Keratinocyte (primary cell): ENCODE measurements around the gene LIG1. TPM values are rescaled to one million over a fixed set of nuclear protein-coding genes. Genes with fewer than 3 reads are reported as not detected.

Experiments used
- DNase-seq: peaks from one replicate; pipeline ENCODE4 v3.0.0-alpha.2; 2011; ENCODE audit warnings: low read depth, missing footprints, low spot score
- FAIRE-seq: peaks from 2 replicates; lab custom pipeline; 2011; peaks lifted over from hg19 to GRCh38; lab: Jason Lieb, UNC
- H2AFZ ChIP-seq: 2 replicates; pipeline ENCODE4 v1.6.0; 2012; ENCODE audit warnings: low read length, control low read depth, inconsistent platforms; ENCODE audit not compliant: control insufficient read depth
- H3K27ac ChIP-seq: 2 replicates; pipeline ENCODE4 v1.5.1; 2011; ENCODE audit warnings: low read length; ENCODE audit not compliant: control insufficient read depth, insufficient read depth
- H3K27me3 ChIP-seq: 3 replicates; pipeline ENCODE4 v1.6.0; 2011; ENCODE audit warnings: low read length; ENCODE audit not compliant: control insufficient read depth, insufficient read depth; ENCODE audit errors: extremely low read depth
- H3K36me3 ChIP-seq, 2 experiments: 2 replicates in 1 of 2; 3 replicates in 1 of 2; pipeline ENCODE4 v1.5.1; 2011; ENCODE audit warnings: low read length in 2 of 2, mild to moderate bottlenecking in 1 of 2; ENCODE audit not compliant: control insufficient read depth in 2 of 2, insufficient read depth in 2 of 2; ENCODE audit errors: extremely low read depth in 1 of 2
- H3K4me1 ChIP-seq: 3 replicates; pipeline ENCODE4 v1.5.1; 2011; ENCODE audit warnings: low read length; ENCODE audit not compliant: control insufficient read depth, insufficient read depth; ENCODE audit errors: extremely low read depth
- H3K4me2 ChIP-seq: 3 replicates; pipeline ENCODE4 v1.6.0; 2011; ENCODE audit warnings: low read depth, low read length; ENCODE audit not compliant: control insufficient read depth, insufficient read depth; ENCODE audit errors: extremely low read depth
- H3K4me3 ChIP-seq, 3 experiments: fragments of 200-600 bp in 1 of 3; sonication (generic) in 1 of 3; 2 replicates in 2 of 3; 3 replicates in 1 of 3; pipeline ENCODE4 v1.5.1; 2011 to 2016; ENCODE audit warnings: low read length in 3 of 3, mild to moderate bottlenecking in 3 of 3, control low read depth in 2 of 3, inconsistent platforms in 1 of 3, low read depth in 1 of 3, mixed read lengths in 1 of 3, mixed run types in 1 of 3, moderate library complexity in 1 of 3; ENCODE audit not compliant: control insufficient read depth in 2 of 3, insufficient read depth in 2 of 3; ENCODE audit errors: extremely low read depth in 1 of 3
- H3K79me2 ChIP-seq: 2 replicates; pipeline ENCODE4 v1.6.0; 2012; ENCODE audit warnings: low read length; ENCODE audit not compliant: control insufficient read depth, insufficient read depth
- H3K9ac ChIP-seq: 3 replicates; pipeline ENCODE4 v1.6.0; 2011; ENCODE audit warnings: low read length; ENCODE audit not compliant: control insufficient read depth, insufficient read depth; ENCODE audit errors: extremely low read depth
- H3K9me1 ChIP-seq: 3 replicates; pipeline ENCODE4 v1.6.0; 2011; ENCODE audit warnings: low read length; ENCODE audit not compliant: control insufficient read depth, insufficient read depth; ENCODE audit errors: extremely low read depth
- H3K9me3 ChIP-seq: 2 replicates; pipeline ENCODE4 v1.5.1; 2012; ENCODE audit warnings: low read depth, low read length; ENCODE audit not compliant: control insufficient read depth
- H4K20me1 ChIP-seq: 3 replicates; pipeline ENCODE4 v1.6.0; 2011; ENCODE audit warnings: low read length; ENCODE audit not compliant: control insufficient read depth, insufficient read depth; ENCODE audit errors: extremely low read depth
- EZH2 ChIP-seq: IDR thresholded peaks from one replicate; pipeline ENCODE4 v1.6.1; 2012; ENCODE audit warnings: inconsistent platforms, mild to moderate bottlenecking, low read length, moderate library complexity
- dilution Hi-C: fragments of 300-500 bp; cut with MboI; formaldehyde crosslinking; loops from one replicate; pipeline ENCODE4 v1.7.0; 2020; ENCODE audit warnings: low sequenced_read_pairs; ENCODE audit not compliant: extremely low pct_ligation_motif_present
- polyA plus RNA-seq, 5 experiments: library from polyadenylated mRNA; depleted of rRNA in 3 of 5; stranded (reverse) in 3 of 5; stranded (forward) in 1 of 5; unstranded in 1 of 5; fragments of >200 nt; gene quantifications; 1 replicate in 1 of 5; 2 replicates in 3 of 5; 3 replicates in 1 of 5; pipeline versions ENCODE4 v1.2.1 to v1.2.3, GENCODE V29; 2011 to 2012; ENCODE audit warnings: missing spikeins in 2 of 5, low read depth in 1 of 5, low replicate concordance in 1 of 5
- TF ChIP-seq, protein P1 (sequence below), 3 experiments: IDR thresholded peaks in 1 of 3; conservative IDR thresholded peaks in 1 of 3; optimal IDR thresholded peaks in 1 of 3; 2 replicates in 2 of 3; 3 replicates in 1 of 3; pipeline versions ENCODE3 to v1.5.1; 2011; ENCODE audit warnings: low read length in 3 of 3, mild to moderate bottlenecking in 3 of 3, moderate library complexity in 2 of 3, control low read depth in 1 of 3, inconsistent platforms in 1 of 3; ENCODE audit not compliant: insufficient read depth in 2 of 3; ENCODE audit errors: extremely low read depth in 1 of 3

The LIG1 gene
- polyA plus RNA-seq, 1 donor (not counting 4 experiments of a cell fraction or from before 2014, with no cell fraction given): 16.5 TPM

DNA sequence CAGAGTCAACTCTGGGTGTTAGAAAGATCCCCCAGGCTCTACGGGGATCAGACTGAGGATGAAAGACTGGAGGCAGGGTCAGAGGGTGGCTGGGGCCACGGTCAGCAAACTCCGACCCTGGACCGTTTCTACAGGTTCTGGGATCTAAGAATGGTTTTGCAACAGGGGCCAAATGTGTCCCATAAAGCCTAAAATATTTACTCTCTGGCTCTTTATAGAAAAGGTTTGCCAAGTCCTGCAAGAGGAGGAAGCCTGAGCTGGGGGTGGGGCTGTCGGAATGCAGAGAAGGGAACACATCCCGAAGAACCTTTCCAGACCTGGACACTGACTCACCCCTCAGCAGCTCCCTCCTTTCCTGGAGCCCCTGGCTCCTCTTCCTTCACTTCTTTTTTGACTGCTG is 20.7 kb downstream of the LIG1 start:
- peaks cover 2 to 11% of the 10 kb centered on the region in 2 experiments for H3K36me3 ChIP-seq
- no peaks in the 10 kb centered on the region for H4K20me1 ChIP-seq
- H3K9me1 ChIP-seq: no peaks in the 10 kb centered on the region
- no peaks in the 10 kb centered on the region for H3K4me1 ChIP-seq
- H3K4me2 ChIP-seq: no peak overlapping the region
- DNase-seq (no peak), FAIRE-seq (no peak)
- no peaks in the 10 kb centered on the region for H3K9me3 ChIP-seq
- H2AFZ ChIP-seq: no peak overlapping the region
- TF ChIP-seq, protein P1, sequence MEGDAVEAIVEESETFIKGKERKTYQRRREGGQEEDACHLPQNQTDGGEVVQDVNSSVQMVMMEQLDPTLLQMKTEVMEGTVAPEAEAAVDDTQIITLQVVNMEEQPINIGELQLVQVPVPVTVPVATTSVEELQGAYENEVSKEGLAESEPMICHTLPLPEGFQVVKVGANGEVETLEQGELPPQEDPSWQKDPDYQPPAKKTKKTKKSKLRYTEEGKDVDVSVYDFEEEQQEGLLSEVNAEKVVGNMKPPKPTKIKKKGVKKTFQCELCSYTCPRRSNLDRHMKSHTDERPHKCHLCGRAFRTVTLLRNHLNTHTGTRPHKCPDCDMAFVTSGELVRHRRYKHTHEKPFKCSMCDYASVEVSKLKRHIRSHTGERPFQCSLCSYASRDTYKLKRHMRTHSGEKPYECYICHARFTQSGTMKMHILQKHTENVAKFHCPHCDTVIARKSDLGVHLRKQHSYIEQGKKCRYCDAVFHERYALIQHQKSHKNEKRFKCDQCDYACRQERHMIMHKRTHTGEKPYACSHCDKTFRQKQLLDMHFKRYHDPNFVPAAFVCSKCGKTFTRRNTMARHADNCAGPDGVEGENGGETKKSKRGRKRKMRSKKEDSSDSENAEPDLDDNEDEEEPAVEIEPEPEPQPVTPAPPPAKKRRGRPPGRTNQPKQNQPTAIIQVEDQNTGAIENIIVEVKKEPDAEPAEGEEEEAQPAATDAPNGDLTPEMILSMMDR (optimal IDR thresholded peaks at IDR 0.05 in 1 of 3, IDR thresholded peaks at IDR 0.05 in 1 of 3, conservative IDR thresholded peaks at IDR 0.05 in 1 of 3; ENCODE audit: extremely low read depth in 1 of 3, insufficient read depth in 2 of 3, low read length in 3 of 3): no peak
- TF ChIP-seq EZH2: no peak
- H3K27ac ChIP-seq: no peak overlapping the region
- dilution Hi-C loops: no loop called here
- no peak overlapping the region for H3K4me3 ChIP-seq
- no peak overlapping the region for H3K9ac ChIP-seq
- no peaks in the 10 kb centered on the region for H3K79me2 ChIP-seq
- no peaks in the 10 kb centered on the region for H3K27me3 ChIP-seq

DNA sequence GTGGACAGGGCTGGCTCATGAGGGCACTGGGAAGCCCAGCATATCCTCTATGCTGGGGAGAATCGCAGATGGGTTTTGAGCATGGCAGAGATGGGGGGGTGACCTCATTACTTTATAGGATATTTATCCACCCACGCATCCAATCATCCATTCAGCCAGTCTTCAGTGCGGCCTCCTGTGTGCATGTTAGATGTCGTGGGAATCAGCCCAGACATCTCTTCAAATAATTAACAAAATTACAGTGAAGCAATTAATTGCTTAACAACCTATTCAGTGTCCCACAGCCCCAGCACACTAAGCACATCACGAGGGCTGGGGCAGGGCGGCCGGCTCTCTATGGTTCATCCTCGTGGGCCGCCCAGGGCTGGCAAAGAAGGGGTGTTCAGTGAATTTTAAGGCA is 21.6 kb downstream of the LIG1 start:
- Histone ChIP-seq H3K27me3 (no peaks in the 10 kb centered on the region), H4K20me1 (no peaks in the 10 kb centered on the region), H3K27ac (no peak overlapping the region), H3K4me1 (no peaks in the 10 kb centered on the region), H3K9me3 (no peaks in the 10 kb centered on the region), H3K36me3 (peaks cover 0 to 11% of the 10 kb centered on the region in 2 experiments), H3K9me1 (no peaks in the 10 kb centered on the region), H3K79me2 (no peaks in the 10 kb centered on the region), H3K9ac (no peak overlapping the region), H3K4me2 (no peak overlapping the region), H2AFZ (no peak overlapping the region), H3K4me3 (no peak overlapping the region)
- no peak for DNase-seq
- TF ChIP-seq EZH2: no peak
- TF ChIP-seq, protein P1 (optimal IDR thresholded peaks at IDR 0.05 in 1 of 3, IDR thresholded peaks at IDR 0.05 in 1 of 3, conservative IDR thresholded peaks at IDR 0.05 in 1 of 3; ENCODE audit: extremely low read depth in 1 of 3, insufficient read depth in 2 of 3, low read length in 3 of 3): no peak
- no peak for FAIRE-seq
- dilution Hi-C loops: no loop called here
